Testis (tissue), 3 donors: ENCODE data around the gene GSTCD. TPM values are rescaled to one million over a fixed set of nuclear protein-coding genes. Genes with fewer than 3 reads are reported as not detected.

Experiments
- DNase-seq: peaks from one replicate; pipeline ENCODE4 v3.0.0-alpha.2; 2019
- H3K27ac ChIP-seq, 2 donors: fragments of 200-600 bp; sonication (generic); one replicate each; pipeline ENCODE4 v1.5.1; 2019
- H3K27me3 ChIP-seq: fragments of 200-600 bp; sonication (generic); one replicate; pipeline ENCODE4 v1.5.1; 2019
- H3K36me3 ChIP-seq: fragments of 200-600 bp; sonication (generic); one replicate; pipeline ENCODE4 v1.5.1; 2017; ENCODE audit warnings: low read depth; ENCODE audit errors: missing control alignments
- H3K4me1 ChIP-seq: fragments of 200-600 bp; sonication (generic); one replicate; pipeline ENCODE4 v1.5.1; 2019
- H3K4me3 ChIP-seq, 2 donors: fragments of 200-600 bp; sonication (generic); one replicate each; pipeline ENCODE4 v1.5.1; 2017 to 2019
- H3K9me3 ChIP-seq: fragments of 200-600 bp; sonication (generic); one replicate; pipeline ENCODE4 v1.5.1; 2017
- CTCF ChIP-seq, 3 experiments: fragments of 450-650 bp in 2 of 3; fragments of 200-600 bp in 1 of 3; sonication (generic) in 1 of 3; IDR thresholded peaks; one replicate each; pipeline ENCODE4 v1.5.1; 2016 to 2019; ENCODE audit warnings: antibody characterized with exemption in 3 of 3, mild to moderate bottlenecking in 2 of 3, moderate library complexity in 1 of 3
- POLR2A ChIP-seq: fragments of 450-650 bp; IDR thresholded peaks from one replicate; pipeline ENCODE4 v1.6.1; 2017; ENCODE audit warnings: antibody characterized with exemption, mild to moderate bottlenecking, moderate library complexity
- WGBS, 2 donors: methylation state at CpG; one replicate each; pipeline ENCODE4 v1.1.5; 2018; 5-methylcytosine and 5-hydroxymethylcytosine counted together
- intact Hi-C: fragments of 100-400 bp; cut with DNase I; formaldehyde crosslinking; loops from one replicate; pipeline ENCODE4 v1.15.1; 2023; ENCODE audit warnings: low total_unique reads
- polyA plus RNA-seq: library from polyadenylated mRNA; stranded (reverse); fragments of 350-450 nt; fragmentation: Illumina TruSeq; extraction: RNeasy Lipid Tissue Mini Kit (QIAGEN cat#74804); gene quantifications from one replicate; pipeline ENCODE4 v1.2.3, GENCODE V29; 2014; ENCODE audit warnings: low read depth, low replicate concordance; ENCODE audit not compliant: insufficient read depth
- total RNA-seq, 2 donors: library from RNA; depleted of rRNA; stranded (reverse); fragments of >200 nt; gene quantifications; one replicate each; pipeline ENCODE4 v1.2.3, GENCODE V29; 2016

GSTCD gene
- total and polyA plus RNA-seq, 3 donors from 2014 or later: 18.1 to 36.5 (median 19.3) TPM

DNA sequence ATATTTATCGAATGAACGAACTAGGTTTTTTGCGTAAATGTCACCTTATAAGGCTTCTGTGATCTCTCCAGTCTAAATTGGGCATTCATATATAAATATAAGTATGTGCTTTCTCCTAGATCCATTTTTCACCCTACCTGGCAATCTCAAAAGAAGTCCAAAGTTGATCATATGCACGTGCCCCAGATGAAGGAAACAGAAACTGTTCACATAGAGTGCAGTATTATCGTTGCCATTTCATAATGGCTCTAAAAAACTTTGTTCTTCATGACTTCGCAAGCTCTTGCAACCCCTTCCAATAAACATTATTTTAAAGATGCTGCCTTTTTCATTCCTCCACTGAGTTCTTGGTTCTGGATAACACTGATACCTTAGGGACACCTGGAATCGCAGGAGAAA, 803 bp upstream of the GSTCD start:
- no peak for DNase-seq

GRCh38 chr4:105709081-105709450, 482 bp downstream of the GSTCD start:
- TF ChIP-seq POLR2A (no peak), CTCF (IDR thresholded peaks at IDR 0.05) (no peak)
- intact Hi-C loops: no loop called here
- Histone ChIP-seq H3K36me3 (no peaks in the 10 kb centered on the region), H3K27me3 (no peaks in the 10 kb centered on the region), H3K9me3 (no peaks in the 10 kb centered on the region), H3K27ac (peak overlapping the region; percentile 84 to 89), H3K4me3 (peak overlapping the region; percentile 79 to 98), H3K4me1 (peaks cover 15% of the 10 kb centered on the region)
- DNase-seq: peak; percentile 30
- WGBS, 2 donors: 0% methylated on average over 10 to 11 of the region's 11 CpGs

More for the DNA sequence above, 803 bp upstream of the GSTCD start:
- 24 to 26% methylated on average over 7 of the region's 7 CpGs for WGBS, 2 donors
- Histone ChIP-seq H3K9me3 (no peaks in the 10 kb centered on the region), H3K4me3 (peak overlapping the region; percentile 79 to 98), H3K27ac (peak overlapping the region; percentile 84 to 89), H3K36me3 (no peaks in the 10 kb centered on the region), H3K27me3 (no peaks in the 10 kb centered on the region), H3K4me1 (peaks cover 15% of the 10 kb centered on the region)
- intact Hi-C loops: no loop called here
- TF ChIP-seq POLR2A (no peak), CTCF (IDR thresholded peaks at IDR 0.05) (no peak)

- no peaks in the 10 kb centered on the region for H3K36me3 ChIP-seq
- H3K4me3 ChIP-seq: no peak overlapping the region
- intact Hi-C loops: no loop called here
- 61 to 69% methylated on average over 16 of the region's 16 CpGs for WGBS, 2 donors
- no peaks in the 10 kb centered on the region for H3K27me3 ChIP-seq
- H3K27ac ChIP-seq: no peak overlapping the region
- peaks cover 15% of the 10 kb centered on the region for H3K4me1 ChIP-seq
- DNase-seq: no peak
- H3K9me3 ChIP-seq: no peaks in the 10 kb centered on the region
- TF ChIP-seq POLR2A: no peak
- no peak for TF ChIP-seq CTCF (IDR thresholded peaks at IDR 0.05)
These were observed 1.5 kb downstream of the GSTCD start for GRCh38 chr4:105710012-105710600.

- Histone ChIP-seq H3K36me3 (no peaks in the 10 kb centered on the region), H3K4me3 (no peak overlapping the region), H3K9me3 (no peaks in the 10 kb centered on the region), H3K27me3 (no peaks in the 10 kb centered on the region), H3K4me1 (peaks cover 15% of the 10 kb centered on the region), H3K27ac (no peak overlapping the region)
- no peak for DNase-seq
- TF ChIP-seq POLR2A: no peak
- TF ChIP-seq CTCF (IDR thresholded peaks at IDR 0.05): no peak
- intact Hi-C loops: no loop called here
- WGBS, 2 donors: 49 to 59% methylated on average over 6 of the region's 6 CpGs
These were observed 2.1 kb downstream of the GSTCD start for GRCh38 chr4:105710678-105711077.

DNA sequence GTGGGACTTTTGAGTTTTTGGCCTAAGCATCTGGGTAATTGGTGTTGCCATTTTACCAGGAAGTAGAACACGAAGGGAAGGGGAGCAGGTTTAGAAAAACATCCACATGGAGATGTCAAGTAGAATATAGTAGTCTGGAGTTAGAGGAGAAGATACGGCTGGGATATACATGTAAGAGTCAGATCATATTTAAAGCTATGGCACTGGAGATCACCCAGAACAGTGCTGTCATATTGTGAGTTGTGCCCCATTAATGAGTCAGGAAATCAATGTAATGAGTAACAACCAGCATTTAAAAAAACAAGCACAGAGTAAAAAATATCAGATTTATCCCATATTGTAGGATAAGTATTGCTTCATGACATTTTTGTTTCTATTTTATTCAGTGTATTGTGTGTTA, 4.2 kb downstream of the GSTCD start:
- Histone ChIP-seq H3K36me3 (no peaks in the 10 kb centered on the region), H3K27me3 (no peaks in the 10 kb centered on the region), H3K4me1 (peaks cover 8% of the 10 kb centered on the region), H3K9me3 (no peaks in the 10 kb centered on the region), H3K27ac (no peak overlapping the region), H3K4me3 (no peak overlapping the region)
- TF ChIP-seq POLR2A (no peak), CTCF (IDR thresholded peaks at IDR 0.05) (no peak)
- intact Hi-C loops: no loop called here
- DNase-seq: no peak
- WGBS, 2 donors: 86 to 94% methylated on average over 2 of the region's 2 CpGs
